Hypothalamus (tissue), 51 donors: Measurements from ENCODE around the gene TUBA1A.
"Not testable (repeated sequence)": the region's sequence is repeated elsewhere in the genome, so short reads cannot be mapped to it uniquely, and the experiment has no call there.

ENCODE experiments used
- DNase-seq, 51 donors: peaks; one replicate each; lab custom pipeline; 2025; lab: John Stamatoyannopoulos, UW

Gene TUBA1A

DNA sequence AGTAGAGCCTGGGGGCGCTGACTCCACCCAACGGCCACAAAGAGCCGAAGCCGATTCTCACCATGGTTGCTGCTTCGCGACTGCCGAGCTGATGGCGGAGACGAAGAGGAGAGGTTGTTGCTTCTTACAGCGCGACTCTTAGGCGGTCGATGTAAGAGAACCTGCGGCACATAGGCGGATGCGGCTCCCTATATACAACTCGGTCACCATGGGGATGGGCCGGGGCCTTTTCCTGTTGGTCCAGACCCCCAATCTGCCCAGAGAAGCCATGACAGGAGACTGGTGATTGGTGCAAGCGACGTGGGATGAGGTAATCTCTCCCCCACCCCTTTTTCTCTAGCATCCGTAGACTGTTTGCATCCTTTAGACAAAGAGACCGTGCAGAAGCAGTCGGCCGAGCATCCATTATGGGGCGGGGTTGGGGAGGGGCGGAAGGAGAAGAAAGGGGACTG lies at the start of gene TUBA1A:
Gene TUBA1A, minus strand, starts transcription at position 165 of the 452 bp plus-strand sequence. Its CDS starts 101 bp downstream, at position 64.
- DNase-seq = peak; percentile 37 to 99 (median 95)

DNA sequence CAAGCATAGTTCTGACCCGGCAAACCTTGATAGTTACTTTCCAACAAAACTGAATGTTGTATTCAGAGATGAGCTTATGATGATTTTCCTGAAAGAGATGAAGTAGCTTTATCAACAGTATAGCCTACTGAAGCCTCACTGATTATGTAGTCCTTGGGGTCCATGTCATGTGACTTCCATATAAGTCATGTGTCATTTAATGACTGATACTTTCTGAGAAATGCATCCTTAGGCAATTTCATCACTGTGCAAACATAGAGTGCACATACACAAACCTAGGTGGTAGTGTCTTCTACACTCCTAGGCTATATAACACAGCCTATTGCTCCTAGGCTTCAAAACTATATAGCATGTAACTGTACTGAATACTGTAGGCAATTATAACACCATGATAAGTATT lies 47.5 kb upstream of the TUBA1A start:
- DNase-seq = no peak

DNA sequence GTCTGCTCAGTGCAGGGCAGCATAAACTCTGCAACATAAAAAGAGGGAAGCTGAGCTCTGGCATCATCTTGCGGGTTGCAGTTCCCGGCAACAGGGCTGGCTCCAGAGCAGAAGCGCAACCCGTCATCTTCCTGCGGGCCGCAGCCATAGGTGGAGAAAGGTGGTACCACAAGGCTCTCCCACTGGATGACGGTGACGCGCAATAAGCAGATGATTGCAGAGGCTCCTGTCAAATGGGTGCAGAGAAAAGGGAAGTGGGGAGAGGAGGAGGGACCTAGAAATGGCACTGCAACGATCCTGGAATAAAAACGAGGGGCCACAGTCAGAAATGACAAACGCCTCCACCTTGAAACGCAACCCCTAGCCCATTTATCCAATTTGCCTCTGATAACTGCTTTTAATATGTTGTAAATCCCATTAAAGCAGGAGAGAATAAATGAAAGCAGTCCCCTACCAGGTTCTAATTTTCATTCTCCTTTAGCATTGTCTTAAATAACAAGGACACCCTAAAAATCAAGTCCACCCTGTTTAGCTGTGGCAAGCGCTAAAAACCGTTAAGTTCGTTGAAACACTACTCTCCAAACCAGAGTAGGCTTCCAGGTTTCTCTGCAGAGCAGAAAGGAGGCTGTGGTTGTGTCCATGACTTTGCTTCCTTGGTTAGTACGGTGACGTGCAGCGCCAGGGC lies 45.1 kb upstream of the TUBA1A start:
- DNase-seq = peak in 45 of 51 donors; percentile 23 to 92 (median 66)

GRCh38 chr12:49232940-49233841 lies 44.3 kb upstream of the TUBA1A start:
- DNase-seq = peak in 47 of 51 donors; percentile 21 to 88 (median 60)

DNA sequence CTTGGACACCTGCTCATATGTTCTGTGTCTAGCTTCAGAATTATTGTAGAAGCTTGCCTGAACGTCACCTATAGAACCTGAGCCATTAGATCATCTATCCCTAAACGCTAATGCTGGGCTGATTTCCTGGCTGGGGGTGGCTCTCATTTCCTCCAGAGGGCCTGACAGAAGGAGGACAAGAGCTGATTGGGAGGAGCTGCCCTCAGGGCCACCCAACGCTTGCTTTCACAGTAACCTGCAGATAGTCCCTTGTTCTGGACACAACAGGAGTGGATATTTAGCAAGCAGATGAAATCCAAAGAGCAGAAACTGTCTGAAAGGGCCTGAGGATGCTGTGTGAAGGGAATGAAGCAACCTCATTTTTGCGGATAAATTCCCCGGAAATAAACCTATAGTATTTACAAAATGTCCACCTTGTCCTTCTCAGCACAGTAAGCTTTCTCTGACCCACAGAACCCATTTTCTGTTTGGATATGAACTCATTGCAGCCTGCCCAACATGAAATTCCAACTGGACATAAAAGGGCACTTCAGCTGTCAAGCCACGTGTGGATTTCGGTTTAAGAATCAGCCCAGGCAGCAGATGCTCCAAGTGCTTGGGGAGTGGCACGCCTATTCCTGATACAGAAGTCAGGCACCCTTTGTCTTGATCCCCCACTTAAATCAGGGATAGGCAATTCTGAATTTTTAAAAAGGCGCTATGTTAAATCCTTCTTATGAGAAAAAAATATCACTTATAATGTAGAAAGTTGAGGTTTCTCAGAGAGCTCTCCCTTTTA lies 43.2 kb upstream of the TUBA1A start:
- DNase-seq = peak in 5 of 51 donors; percentile 9 to 62 (median 14)

DNA sequence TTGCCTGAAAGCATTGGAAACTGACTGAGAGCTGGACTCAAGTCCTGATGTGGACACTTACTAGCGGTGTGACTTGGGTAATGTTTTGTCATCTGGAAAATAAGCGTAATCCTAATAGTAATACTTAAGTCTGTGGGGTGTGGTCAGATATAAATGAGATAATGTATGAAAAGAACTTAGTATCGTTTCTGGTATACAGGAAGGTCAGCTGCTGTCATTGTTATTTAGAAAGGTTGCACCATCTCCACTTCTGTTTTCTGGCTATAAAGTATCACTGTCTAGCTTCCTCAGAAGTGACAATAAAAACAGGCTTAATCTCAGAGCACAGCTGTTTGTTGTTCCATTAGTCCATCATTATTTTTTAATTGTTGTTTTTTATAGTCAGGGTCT lies 41.9 kb upstream of the TUBA1A start:
- DNase-seq = no peak

DNA sequence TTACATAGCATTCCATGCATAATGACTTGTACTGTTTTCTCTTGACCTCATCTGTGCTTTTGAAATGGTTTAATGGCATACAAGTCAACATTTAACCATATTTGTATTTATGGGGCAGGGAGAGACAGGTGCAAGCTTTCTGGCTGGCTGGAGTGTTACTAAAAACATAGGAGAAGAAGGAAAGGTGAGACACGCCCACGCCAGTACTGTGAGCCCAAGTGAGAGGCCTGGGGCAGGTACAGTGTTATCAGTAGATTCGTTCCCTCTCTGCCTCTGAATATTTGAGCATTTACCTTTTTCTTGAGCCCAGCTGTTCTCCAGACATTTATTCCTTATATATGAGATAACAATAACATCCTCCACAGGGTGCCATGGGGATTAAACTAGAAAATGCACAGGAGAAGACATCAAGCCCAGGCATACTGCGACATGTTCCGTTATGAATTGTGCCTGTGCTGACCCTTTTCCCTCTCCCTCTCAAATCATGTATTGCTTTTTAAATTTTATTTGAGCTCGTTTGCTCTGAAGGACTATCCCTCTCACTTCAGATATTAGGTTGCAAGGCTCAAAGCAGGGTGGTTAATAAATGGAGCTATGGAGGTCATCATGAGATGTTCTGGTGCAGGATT lies 41.4 kb upstream of the TUBA1A start:
- DNase-seq = no peak

DNA sequence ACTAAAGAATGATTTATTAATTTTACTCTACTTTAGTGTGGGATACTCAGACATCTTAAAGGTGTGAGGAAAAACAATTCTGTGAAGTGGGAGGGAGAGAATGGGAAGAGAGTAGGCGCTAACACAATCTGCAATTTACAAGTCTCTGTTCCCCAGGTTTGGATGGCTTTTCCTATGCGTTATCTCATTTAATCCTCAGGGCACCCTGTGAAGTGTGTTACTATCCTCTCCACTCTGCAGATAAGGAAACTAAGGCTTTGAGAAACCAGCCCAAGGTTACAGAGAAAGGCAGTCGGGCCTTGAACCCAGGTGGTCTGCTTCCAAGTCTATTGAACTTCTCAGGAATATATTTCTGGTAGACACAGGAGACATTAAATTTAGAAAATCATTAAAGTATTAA lies 39.8 kb upstream of the TUBA1A start:
- no peak for DNase-seq

DNA sequence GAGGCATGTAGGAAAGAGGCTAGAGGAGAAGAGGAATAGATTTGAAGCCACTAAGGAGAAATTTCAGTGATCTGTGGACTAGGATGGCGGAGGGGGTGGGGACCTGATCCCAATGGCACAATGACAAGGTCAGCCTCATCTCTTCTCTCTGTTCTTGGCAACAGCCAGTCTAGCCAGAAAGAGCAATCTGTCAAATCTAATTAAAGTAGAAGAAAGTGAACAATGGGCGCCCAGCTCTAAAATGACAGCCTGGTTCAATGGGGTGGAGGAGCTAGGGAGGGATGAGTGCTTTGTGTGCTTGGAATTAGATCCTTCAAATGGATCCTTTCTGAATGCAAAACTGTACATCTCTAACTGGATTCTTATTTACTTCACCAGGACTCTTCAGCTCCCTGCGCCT lies 38.8 kb upstream of the TUBA1A start:
- DNase-seq = peak in 1 of 51 donors; percentile 35

GRCh38 chr12:49225576-49226166 lies 36.8 kb upstream of the TUBA1A start:
- no peak for DNase-seq

- peak in 1 of 51 donors; percentile 24 for DNase-seq
Observed at GRCh38 chr12:49223590-49224369, 34.9 kb upstream of the TUBA1A start.

DNA sequence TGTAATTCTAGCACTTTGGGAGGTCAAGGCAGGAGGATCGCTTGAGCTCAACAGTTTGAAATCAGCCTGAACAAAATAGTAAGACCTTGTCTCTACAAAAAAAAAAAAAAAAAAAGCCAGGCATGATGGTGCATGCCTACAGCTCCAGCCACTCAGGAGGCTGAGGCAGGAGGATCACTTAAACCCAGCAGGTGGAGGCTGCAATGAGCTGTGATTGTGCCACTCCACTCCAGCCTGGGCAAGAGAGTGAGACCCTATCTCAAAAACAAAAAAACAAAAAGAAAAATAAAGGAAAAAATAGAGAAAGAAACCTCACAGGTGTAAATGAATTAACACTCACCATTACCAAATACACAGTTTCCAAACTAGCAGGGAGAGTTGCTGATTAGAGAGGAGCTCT lies 34.2 kb upstream of the TUBA1A start:
- no peak for DNase-seq

GRCh38 chr12:49220972-49221371 lies 32.1 kb upstream of the TUBA1A start:
- no peak for DNase-seq

DNA sequence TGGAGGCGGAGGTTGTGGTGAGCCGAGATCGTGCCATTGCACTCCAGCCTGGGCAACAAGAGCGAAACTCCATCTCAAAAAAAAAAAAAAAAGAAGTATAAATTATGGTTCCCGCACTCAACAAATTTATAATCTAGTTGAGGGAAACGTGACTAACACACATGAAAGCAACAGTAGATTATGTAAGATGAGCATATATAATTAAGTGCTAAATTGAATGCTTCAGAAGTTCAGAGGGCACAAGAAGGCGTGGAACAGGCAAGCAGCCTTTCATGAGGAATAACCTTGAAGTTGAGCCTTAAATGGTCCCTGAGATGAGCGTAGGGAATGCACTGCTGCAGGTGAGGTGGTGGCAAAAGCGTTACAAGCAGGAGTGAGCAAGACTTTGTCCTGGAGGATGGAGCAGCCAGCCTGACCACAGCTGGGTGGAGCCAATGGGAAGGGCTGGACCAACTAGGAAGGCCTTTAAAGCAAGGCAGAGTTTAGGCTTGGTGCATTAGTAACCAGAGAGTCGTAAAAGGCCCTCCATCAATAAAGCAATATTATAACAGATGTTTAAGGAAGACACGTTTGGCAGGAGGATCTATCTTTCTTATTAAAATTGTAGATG lies 30.6 kb upstream of the TUBA1A start:
- DNase-seq = no peak

- DNase-seq = no peak
Observed at GRCh38 chr12:49212572-49212971, 23.7 kb upstream of the TUBA1A start.

DNA sequence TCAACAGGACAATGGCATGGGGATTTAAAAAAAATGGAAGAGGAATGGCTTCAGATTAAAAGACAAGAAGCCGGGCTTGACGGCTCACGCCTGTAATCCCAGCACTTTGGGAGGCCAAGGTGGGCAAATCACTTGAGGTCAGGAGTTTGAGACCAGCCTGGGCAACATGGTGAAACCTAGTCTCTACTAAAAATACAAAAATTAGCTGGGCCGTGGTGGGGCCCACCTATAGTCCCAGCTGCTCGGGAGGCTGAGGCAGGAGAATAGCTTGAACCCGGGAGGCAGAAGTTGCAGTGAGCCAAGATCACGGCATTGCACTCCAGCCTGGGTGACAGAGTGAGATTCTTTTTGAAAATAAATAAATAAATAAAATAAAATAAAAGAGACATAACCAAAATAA lies 21.8 kb upstream of the TUBA1A start:
- not testable (repeated sequence) for DNase-seq

GRCh38 chr12:49208676-49209075 lies 19.8 kb upstream of the TUBA1A start:
- DNase-seq = no peak

DNA sequence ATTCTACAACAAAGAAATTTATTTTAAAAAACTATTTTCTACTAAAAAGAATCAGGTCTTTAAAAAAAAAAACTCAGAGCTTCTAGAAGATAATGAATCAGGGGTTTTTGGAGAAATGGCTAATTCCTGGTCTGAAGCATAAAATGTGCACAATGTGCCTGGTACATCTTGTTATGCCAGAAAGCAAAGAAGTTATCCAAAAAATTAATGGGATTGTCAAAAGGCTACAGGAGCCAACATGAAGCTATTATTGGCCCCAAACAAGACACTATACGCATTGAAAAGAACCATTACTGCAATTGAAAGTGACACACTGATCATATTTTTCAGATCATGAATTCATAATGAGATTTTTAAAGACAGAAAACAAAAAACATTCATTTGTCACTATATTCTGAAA lies 19.3 kb upstream of the TUBA1A start:
- no peak for DNase-seq

DNA sequence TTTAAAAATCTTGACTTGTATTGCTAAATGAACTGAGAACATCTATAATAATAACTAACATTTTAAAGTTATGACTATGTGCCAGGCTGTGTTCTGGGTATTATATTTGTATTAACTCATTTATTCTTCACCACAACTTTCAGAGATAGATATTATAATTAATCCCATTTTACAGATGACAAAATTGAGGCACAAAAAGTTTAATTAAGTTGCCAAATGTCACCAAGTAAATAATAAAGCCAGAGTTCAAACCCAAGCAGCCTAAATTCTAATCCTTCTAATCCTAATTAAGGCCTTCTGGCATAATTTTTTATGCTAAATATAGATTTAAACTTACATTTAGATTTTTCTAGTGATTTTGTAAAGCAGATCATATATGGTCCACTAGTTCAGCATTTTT lies 17.5 kb upstream of the TUBA1A start:
- DNase-seq = no peak
